GM12892 (cell line): Measurements from ENCODE around the gene CD300LG.
"Not testable (repeated sequence)": the region's sequence is repeated elsewhere in the genome, so short reads cannot be mapped to it uniquely, and the experiment has no call there.

Source experiments
- DNase-seq: peaks from one replicate; pipeline ENCODE4 v3.0.0; 2011; ENCODE audit not compliant: insufficient read length
- FAIRE-seq: peaks from 2 replicates; lab custom pipeline; 2011; peaks lifted over from hg19 to GRCh38; lab: Jason Lieb, UNC
- POLR2A ChIP-seq: IDR thresholded peaks from 2 replicates; pipeline ENCODE4 v1.6.1; 2011; ENCODE audit warnings: low read depth, low read length, control low read depth
- POLR2AphosphoS5 ChIP-seq: IDR thresholded peaks from 2 replicates; pipeline ENCODE4 v1.6.1; 2011; ENCODE audit warnings: low read depth, low read length, control low read depth
- TAF1 ChIP-seq: IDR thresholded peaks from 2 replicates; pipeline ENCODE4 v1.6.1; 2011; ENCODE audit warnings: low read depth, mild to moderate bottlenecking, control low read depth, low read length, borderline replicate concordance

CD300LG gene

GRCh38 chr17:43827596-43827995 is 19.4 kb upstream of the CD300LG start:
- no peak for FAIRE-seq

GRCh38 chr17:43829738-43830137 is 17.2 kb upstream of the CD300LG start:
- no peak for TF ChIP-seq POLR2A
- no peak for TF ChIP-seq TAF1
- TF ChIP-seq POLR2AphosphoS5 = no peak
- no peak for DNase-seq
- no peak for FAIRE-seq

More at GRCh38 chr17:43827596-43827995, 19.4 kb upstream of the CD300LG start:
- TF ChIP-seq POLR2AphosphoS5 (no peak), TAF1 (no peak), POLR2A (no peak)
- no peak for DNase-seq

GRCh38 chr17:43830510-43831140 is 16.4 kb upstream of the CD300LG start:
- TF ChIP-seq POLR2AphosphoS5 = no peak
- no peak for TF ChIP-seq TAF1
- TF ChIP-seq POLR2A = no peak
- FAIRE-seq = no peak

GRCh38 chr17:43831633-43832032 is 15.3 kb upstream of the CD300LG start:
- DNase-seq (no peak), FAIRE-seq (no peak)
- TF ChIP-seq POLR2AphosphoS5 (no peak), TAF1 (no peak), POLR2A (no peak)

More at GRCh38 chr17:43830510-43831140, 16.4 kb upstream of the CD300LG start:
- DNase-seq = no peak

GRCh38 chr17:43832168-43832975 is 14.6 kb upstream of the CD300LG start:
- TF ChIP-seq POLR2A = no peak
- TF ChIP-seq TAF1 = no peak
- TF ChIP-seq POLR2AphosphoS5 = no peak
- DNase-seq (no peak), FAIRE-seq (no peak)

- FAIRE-seq = no peak
- TF ChIP-seq POLR2AphosphoS5 (no peak), POLR2A (no peak), TAF1 (no peak)
- no peak for DNase-seq
These were observed 13.8 kb upstream of the CD300LG start, which contains the start of gene MPP3 for GRCh38 chr17:43832976-43833829. Gene MPP3 (minus strand): TSS chr17:43833146. CDS start chr17:43831906, 1,240 bp downstream.

- DNase-seq (no peak), FAIRE-seq (no peak)
These were observed 12.9 kb upstream of the CD300LG start for GRCh38 chr17:43834106-43834505.

GRCh38 chr17:43839670-43840108 is 7.3 kb upstream of the CD300LG start:
- no peak for DNase-seq
- TF ChIP-seq TAF1 (no peak), POLR2AphosphoS5 (no peak), POLR2A (no peak)
- FAIRE-seq = no peak

More at GRCh38 chr17:43834106-43834505, 12.9 kb upstream of the CD300LG start:
- TF ChIP-seq POLR2A = no peak

GRCh38 chr17:43840814-43841213 is 6.2 kb upstream of the CD300LG start:
- no peak for DNase-seq
- FAIRE-seq = no peak
- TF ChIP-seq POLR2AphosphoS5 (no peak), TAF1 (no peak), POLR2A (no peak)

- FAIRE-seq (no peak), DNase-seq (no peak)
These were observed 5.7 kb upstream of the CD300LG start for GRCh38 chr17:43841282-43841681.

GRCh38 chr17:43842091-43842974 is 4.6 kb upstream of the CD300LG start:
- DNase-seq, FAIRE-seq: not testable (repeated sequence)

More at GRCh38 chr17:43841282-43841681, 5.7 kb upstream of the CD300LG start:
- TF ChIP-seq POLR2A (no peak), TAF1 (no peak), POLR2AphosphoS5 (no peak)
